NCI-H69 (cell line): Measurements from ENCODE around the gene BABAM2.

ENCODE experiments used
- DNase-seq: peaks from one replicate; lab custom pipeline; 2025; lab: John Stamatoyannopoulos, UW

The BABAM2 gene

GRCh38 chr2:28344756-28345373, 454.3 kb downstream of the BABAM2 start:
- no peak for DNase-seq

- peak; percentile 5 for DNase-seq
These were observed 455.1 kb downstream of the BABAM2 start for GRCh38 chr2:28345619-28346018.

GRCh38 chr2:28346587-28346986, 456.1 kb downstream of the BABAM2 start:
- DNase-seq: peak; percentile 7

GRCh38 chr2:28347193-28347592, 456.7 kb downstream of the BABAM2 start:
- no peak for DNase-seq

GRCh38 chr2:28347596-28347995, 457.1 kb downstream of the BABAM2 start:
- DNase-seq: no peak

- no peak for DNase-seq
These were observed 457.6 kb downstream of the BABAM2 start for GRCh38 chr2:28348149-28348567.

- DNase-seq: no peak
These were observed 458.4 kb downstream of the BABAM2 start for GRCh38 chr2:28348921-28349320.

GRCh38 chr2:28349546-28350165, 459.1 kb downstream of the BABAM2 start:
- no peak for DNase-seq

- DNase-seq: no peak
These were observed 459.7 kb downstream of the BABAM2 start for GRCh38 chr2:28350196-28350595.

- DNase-seq: no peak
These were observed 460.3 kb downstream of the BABAM2 start for GRCh38 chr2:28350791-28351285.

GRCh38 chr2:28351621-28352020, 461.1 kb downstream of the BABAM2 start:
- no peak for DNase-seq

- DNase-seq: no peak
These were observed 461.6 kb downstream of the BABAM2 start for GRCh38 chr2:28352104-28352503.

GRCh38 chr2:28352610-28353195, 462.2 kb downstream of the BABAM2 start:
- DNase-seq: no peak

- DNase-seq: no peak
These were observed 464.5 kb downstream of the BABAM2 start for GRCh38 chr2:28354920-28355520.

- DNase-seq: peak; percentile 15
These were observed 465.1 kb downstream of the BABAM2 start for GRCh38 chr2:28355521-28356094.

- DNase-seq: peak; percentile 70
These were observed 465.8 kb downstream of the BABAM2 start for GRCh38 chr2:28356095-28356911.

- no peak for DNase-seq
These were observed 466.5 kb downstream of the BABAM2 start for GRCh38 chr2:28357055-28357454.

GRCh38 chr2:28357948-28358667, 467.6 kb downstream of the BABAM2 start:
- DNase-seq: no peak

GRCh38 chr2:28358668-28359201, 468.2 kb downstream of the BABAM2 start:
- no peak for DNase-seq

GRCh38 chr2:28359222-28360057, 468.9 kb downstream of the BABAM2 start:
- DNase-seq: no peak
